Measurements from ENCODE around the gene BMPR2.
"Not testable (repeated sequence)": the region's sequence is repeated elsewhere in the genome, so short reads cannot be mapped to it uniquely, and the experiment has no call there.

The BMPR2 gene

GRCh38 chr2:202455114-202455513, 79.0 kb downstream of the BMPR2 start:
- no peak for DNase-seq

- DNase-seq = no peak
Observed at GRCh38 chr2:202460119-202460518, 84.0 kb downstream of the BMPR2 start.

- no peak for DNase-seq
Observed at GRCh38 chr2:202479090-202479489, 103.0 kb downstream of the BMPR2 start.

GRCh38 chr2:202479610-202480009, 103.5 kb downstream of the BMPR2 start:
- no peak for DNase-seq

GRCh38 chr2:202486351-202486750, 110.2 kb downstream of the BMPR2 start:
- DNase-seq = no peak

- no peak for DNase-seq
Observed at GRCh38 chr2:202488671-202489070, 112.5 kb downstream of the BMPR2 start.

- DNase-seq = no peak
Observed at GRCh38 chr2:202490479-202490878, 114.4 kb downstream of the BMPR2 start.

GRCh38 chr2:202491514-202491913, 115.4 kb downstream of the BMPR2 start:
- no peak for DNase-seq

GRCh38 chr2:202494300-202495229, 118.4 kb downstream of the BMPR2 start:
- DNase-seq = no peak

- DNase-seq = no peak
Observed at GRCh38 chr2:202495230-202495604, 119.1 kb downstream of the BMPR2 start.

- DNase-seq = not testable (repeated sequence)
Observed at GRCh38 chr2:202496835-202497472, 120.8 kb downstream of the BMPR2 start.

- DNase-seq = not testable (repeated sequence)
Observed at GRCh38 chr2:202497473-202497866, 121.3 kb downstream of the BMPR2 start.

- not testable (repeated sequence) for DNase-seq
Observed at GRCh38 chr2:202499841-202500240, 123.7 kb downstream of the BMPR2 start.

GRCh38 chr2:202503276-202503675, 127.1 kb downstream of the BMPR2 start:
- not testable (repeated sequence) for DNase-seq

GRCh38 chr2:202508686-202509085, 132.6 kb downstream of the BMPR2 start:
- no peak for DNase-seq

GRCh38 chr2:202510911-202511310, 134.8 kb downstream of the BMPR2 start:
- DNase-seq = no peak

- no peak for DNase-seq
Observed at GRCh38 chr2:202512176-202512575, 136.0 kb downstream of the BMPR2 start.

GRCh38 chr2:202514732-202515131, 138.6 kb downstream of the BMPR2 start:
- DNase-seq = no peak

- no peak for DNase-seq
Observed at GRCh38 chr2:202519453-202519852, 143.3 kb downstream of the BMPR2 start.

- DNase-seq = no peak
Observed at GRCh38 chr2:202521470-202521869, 145.3 kb downstream of the BMPR2 start.

GRCh38 chr2:202529389-202529788, 153.3 kb downstream of the BMPR2 start:
- no peak for DNase-seq

GRCh38 chr2:202530038-202530437, 153.9 kb downstream of the BMPR2 start:
- DNase-seq = peak; percentile 72

- DNase-seq = not testable (repeated sequence)
Observed at GRCh38 chr2:202535290-202535689, 159.2 kb downstream of the BMPR2 start.

GRCh38 chr2:202541137-202541536, 165.0 kb downstream of the BMPR2 start:
- no peak for DNase-seq
